GM21717 (cell line): ENCODE data around the gene EXOC2.
"Not testable (repeated sequence)": the region's sequence is repeated elsewhere in the genome, so short reads cannot be mapped to it uniquely, and the experiment has no call there.

Experiments used
- ATAC-seq: cut with Tn5 transposase; IDR thresholded peaks from one replicate; pipeline ENCODE4 v1.9.1; 2021; ENCODE audit warnings: mild to moderate bottlenecking, moderate library complexity; ENCODE audit not compliant: unreplicated experiment

EXOC2 gene

GRCh38 chr6:683742-684440, 9.0 kb downstream of the EXOC2 start:
- ATAC-seq = no peak

DNA sequence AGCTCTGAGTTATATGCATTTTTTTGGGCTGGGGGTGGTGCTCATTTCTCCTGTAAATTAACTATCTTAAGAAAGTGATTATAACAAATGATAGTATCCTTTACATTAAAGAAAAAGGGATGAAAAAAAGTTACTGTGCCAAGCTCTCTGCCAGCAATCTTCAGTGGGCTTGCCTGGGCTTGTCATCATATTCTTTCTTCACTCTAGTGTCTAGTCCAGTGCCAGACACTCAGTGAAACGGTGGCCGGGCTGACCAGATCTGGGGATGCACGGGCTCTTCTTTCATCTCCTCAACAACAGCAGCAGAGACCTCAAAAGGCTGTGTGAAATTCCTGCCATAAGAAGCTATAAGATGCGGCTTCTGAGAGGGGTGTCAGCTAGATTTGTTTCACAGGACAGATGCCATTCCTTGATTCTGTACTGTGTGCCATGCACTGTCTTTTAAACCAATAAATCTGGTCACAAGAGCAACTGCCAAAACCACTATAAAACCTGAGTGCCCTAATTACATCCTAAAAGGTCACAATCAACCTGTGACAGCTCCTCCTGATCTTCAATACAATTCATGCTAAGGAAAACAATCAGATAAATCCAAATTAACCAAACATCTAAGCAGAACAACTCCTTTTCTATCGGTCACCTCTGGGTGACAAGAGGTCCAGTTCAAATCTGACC, 12.1 kb downstream of the EXOC2 start:
- ATAC-seq = no peak

GRCh38 chr6:680251-680650, 12.7 kb downstream of the EXOC2 start:
- ATAC-seq = no peak

DNA sequence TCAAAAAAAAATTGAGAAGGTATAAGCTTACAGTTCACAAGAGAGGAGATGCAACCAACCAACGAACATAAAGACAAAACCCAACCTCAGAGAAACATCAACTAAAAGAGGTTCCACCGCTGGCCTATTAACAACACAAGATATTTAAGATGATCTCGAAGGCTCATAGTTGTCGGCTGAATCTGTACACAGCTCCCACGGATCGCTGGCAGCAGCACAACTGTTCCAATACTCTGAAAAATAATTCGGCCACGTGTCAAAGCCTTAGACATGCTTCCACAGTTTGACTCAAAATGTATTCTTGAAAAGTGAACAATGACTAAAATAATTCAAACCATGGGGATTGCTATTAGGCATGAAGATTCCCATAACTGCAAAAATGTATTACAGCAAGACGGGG, 13.7 kb downstream of the EXOC2 start:
- no peak for ATAC-seq

GRCh38 chr6:678520-678919, 14.4 kb downstream of the EXOC2 start:
- ATAC-seq = no peak

DNA sequence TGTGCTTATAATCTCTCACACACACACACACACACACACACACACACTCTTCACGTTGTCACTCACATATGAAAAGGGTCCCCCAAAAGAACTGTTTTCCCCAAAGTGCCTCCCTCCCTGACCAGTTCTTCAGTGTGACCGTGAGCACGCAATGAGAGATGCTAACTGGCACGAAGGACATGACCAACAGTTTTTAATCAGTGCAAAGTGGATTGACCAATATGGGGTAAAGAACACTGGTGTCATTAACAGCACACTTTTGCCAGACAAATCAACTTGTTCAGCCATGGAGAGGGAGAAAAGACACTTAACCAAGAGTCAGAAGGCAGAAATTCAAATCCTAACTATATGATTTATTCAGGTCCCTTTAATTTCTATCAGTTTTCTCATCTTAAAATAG, 15.0 kb downstream of the EXOC2 start:
- no peak for ATAC-seq

DNA sequence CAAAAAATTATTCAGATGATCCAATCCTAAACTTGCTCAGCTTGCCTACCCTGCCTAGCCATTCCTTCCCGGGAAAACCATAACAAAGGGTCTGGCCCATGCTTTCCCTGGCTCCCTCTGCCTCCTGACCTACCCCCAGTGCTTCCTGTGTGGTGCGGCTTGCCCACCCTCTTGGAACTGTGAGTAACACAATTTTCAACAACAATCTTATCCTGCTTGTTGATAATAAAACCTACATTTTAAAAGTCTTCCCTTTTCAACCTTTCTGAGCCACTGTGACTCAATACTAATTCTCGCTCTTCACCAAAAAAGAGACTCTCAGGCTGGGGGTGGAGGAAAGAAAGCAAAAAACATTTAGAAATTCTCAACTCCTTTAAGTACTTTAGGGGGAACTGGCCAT, 18.0 kb downstream of the EXOC2 start:
- no peak for ATAC-seq

DNA sequence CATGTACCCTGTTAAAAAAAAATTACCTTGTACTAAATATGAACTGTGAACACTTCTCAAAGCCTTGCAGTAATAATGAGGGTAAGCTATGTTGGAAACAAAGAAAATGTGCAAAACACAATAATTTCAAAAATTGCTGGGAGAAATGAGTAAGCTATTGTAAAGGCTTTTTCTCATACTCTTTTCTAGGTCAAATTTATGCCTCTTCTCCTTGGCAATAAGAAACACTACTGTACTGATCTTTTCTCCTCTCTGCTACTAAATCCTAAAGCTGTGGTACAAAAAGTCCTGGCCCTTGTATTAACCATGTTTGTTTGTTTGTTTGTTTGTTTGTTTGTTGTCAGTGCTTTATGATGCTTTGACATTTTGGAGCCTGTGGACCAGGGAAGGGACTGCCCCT, 18.5 kb downstream of the EXOC2 start:
- ATAC-seq = no peak

- no peak for ATAC-seq
Measured at GRCh38 chr6:667253-667927, 25.5 kb downstream of the EXOC2 start.

GRCh38 chr6:665403-666267, 27.3 kb downstream of the EXOC2 start:
- ATAC-seq = no peak

- ATAC-seq = not testable (repeated sequence)
Measured at GRCh38 chr6:663788-664187, 29.2 kb downstream of the EXOC2 start.

GRCh38 chr6:659716-660581, 33.0 kb downstream of the EXOC2 start:
- no peak for ATAC-seq

DNA sequence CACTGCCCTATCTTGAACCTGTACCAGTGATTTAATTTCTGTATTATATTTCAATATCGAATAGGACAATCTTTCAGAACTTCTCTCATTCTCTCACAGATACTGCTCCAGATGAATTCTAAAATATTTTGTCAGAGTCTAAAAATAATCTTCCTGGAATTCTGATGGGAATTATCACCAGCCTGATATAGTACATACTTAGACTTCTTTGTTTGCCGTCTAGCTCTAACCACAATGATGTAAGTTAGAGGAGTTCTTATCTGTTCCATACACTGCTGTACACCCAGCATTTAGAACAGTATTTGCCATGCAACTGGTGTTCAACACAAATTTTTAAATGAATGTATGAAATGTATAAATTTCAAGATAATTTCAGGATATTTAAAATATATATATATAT, 34.7 kb downstream of the EXOC2 start:
- ATAC-seq = no peak

- no peak for ATAC-seq
Measured at GRCh38 chr6:657743-658142, 35.2 kb downstream of the EXOC2 start.

DNA sequence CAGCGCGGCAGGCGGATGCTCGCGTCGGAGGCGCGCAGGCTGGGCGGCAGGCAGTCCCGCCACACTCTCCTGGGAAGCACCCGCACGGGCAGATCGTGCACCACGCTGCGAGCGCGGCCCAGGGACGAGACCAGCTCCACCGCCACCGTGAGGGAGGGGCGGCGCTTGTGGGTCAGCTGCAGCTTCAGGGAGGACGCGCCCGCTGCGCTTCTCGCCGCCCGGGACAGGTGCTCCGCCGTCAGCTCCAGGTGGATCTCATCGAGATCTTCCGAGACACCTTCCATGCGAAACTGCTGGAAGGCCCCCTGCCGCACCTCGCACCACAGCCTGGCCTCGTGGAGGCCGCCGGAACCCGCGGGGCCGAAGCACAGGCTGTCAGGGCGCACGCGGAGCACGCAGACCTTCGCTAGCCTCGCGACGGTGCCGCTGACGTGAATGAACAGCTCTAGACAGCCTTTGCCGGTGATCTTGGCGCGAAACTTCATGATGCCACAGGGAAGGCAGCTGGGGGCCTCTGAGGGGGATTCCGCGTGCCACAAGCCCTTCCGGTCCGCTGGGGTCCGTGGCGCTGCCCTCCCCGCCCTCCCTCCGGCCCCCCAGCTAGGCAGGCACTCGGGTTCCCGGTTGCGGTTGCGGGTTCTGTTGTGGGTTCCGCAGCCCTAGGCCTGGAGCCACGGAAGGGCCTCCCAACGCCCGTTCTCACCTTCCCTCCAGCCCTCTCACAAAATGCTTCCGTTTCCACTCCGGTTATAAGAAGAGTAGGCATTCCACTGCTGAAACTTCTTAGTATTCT, 36.3 kb downstream of the EXOC2 start, which contains the start of gene HUS1B:
Gene HUS1B (minus strand): TSS at position 641 of the 793 bp plus-strand sequence. CDS start 156 bp downstream, at position 485.
- no peak for ATAC-seq

- no peak for ATAC-seq
Measured at GRCh38 chr6:654136-654535, 38.8 kb downstream of the EXOC2 start.

DNA sequence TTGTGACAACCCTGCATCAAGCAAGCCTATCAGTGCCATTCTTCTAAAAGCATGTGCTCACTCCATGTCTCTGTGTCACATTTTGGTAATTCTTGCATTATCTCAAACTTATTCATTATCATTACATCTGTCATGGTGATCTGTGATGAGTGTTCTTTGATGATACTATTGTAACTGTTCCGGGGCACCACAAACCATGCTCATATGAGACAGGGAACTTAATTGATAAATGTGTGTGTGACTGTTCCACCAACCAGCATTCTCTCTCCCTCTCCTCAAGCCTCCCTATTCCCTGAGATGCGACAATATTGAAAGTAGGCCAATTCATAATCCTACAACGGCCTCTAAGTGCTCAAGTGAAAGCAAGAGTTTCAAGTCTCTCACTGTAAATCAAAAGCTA, 40.1 kb downstream of the EXOC2 start:
- ATAC-seq = no peak

GRCh38 chr6:650098-650497, 42.8 kb downstream of the EXOC2 start:
- no peak for ATAC-seq

DNA sequence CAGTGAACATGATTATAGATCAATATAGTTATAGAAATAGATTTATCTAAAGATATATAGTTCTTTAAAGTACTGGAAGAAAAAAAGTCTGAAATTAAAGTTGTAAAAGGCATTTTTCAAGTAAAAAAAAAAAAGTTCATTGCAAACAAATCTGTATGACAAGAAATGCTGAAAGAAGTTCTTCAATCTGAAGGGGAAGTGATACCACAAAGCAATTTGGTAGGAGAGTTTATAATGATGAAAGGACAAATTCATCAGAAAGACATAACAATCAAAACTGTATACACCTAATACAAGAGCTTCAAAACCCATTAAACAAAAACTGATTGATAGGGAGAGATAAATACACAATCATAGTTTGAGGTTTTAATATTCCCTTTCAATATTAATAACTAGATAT, 50.1 kb downstream of the EXOC2 start:
- ATAC-seq = no peak
